GM21529 (cell line): ENCODE measurements around the gene EIF2B2.

Experiments used
- ATAC-seq: cut with Tn5 transposase; IDR thresholded peaks from one replicate; pipeline ENCODE4 v1.9.1; 2021; ENCODE audit not compliant: unreplicated experiment

Gene EIF2B2

GRCh38 chr14:74973905-74974363, 28.8 kb upstream of the EIF2B2 start:
- ATAC-seq, result no peak

GRCh38 chr14:74974364-74975058, 28.2 kb upstream of the EIF2B2 start:
- ATAC-seq, result no peak

GRCh38 chr14:74975059-74975810, 27.5 kb upstream of the EIF2B2 start:
- ATAC-seq, result no peak

- no peak for ATAC-seq
Observed at GRCh38 chr14:74976264-74977113, 26.2 kb upstream of the EIF2B2 start.

GRCh38 chr14:74977164-74977900, 25.4 kb upstream of the EIF2B2 start:
- no peak for ATAC-seq

- ATAC-seq, result no peak
Observed at GRCh38 chr14:74977901-74978385, 24.8 kb upstream of the EIF2B2 start.

- no peak for ATAC-seq
Observed at GRCh38 chr14:74978416-74978947, 24.2 kb upstream of the EIF2B2 start.

GRCh38 chr14:74979029-74979428, 23.7 kb upstream of the EIF2B2 start:
- no peak for ATAC-seq

- no peak for ATAC-seq
Observed at GRCh38 chr14:74979442-74980397, 23.0 kb upstream of the EIF2B2 start.

- no peak for ATAC-seq
Observed at GRCh38 chr14:74980398-74980730, 22.4 kb upstream of the EIF2B2 start.

- ATAC-seq, result no peak
Observed at GRCh38 chr14:74980731-74981461, 21.8 kb upstream of the EIF2B2 start.

- ATAC-seq, result no peak
Observed at GRCh38 chr14:74981462-74981782, 21.3 kb upstream of the EIF2B2 start.

GRCh38 chr14:74981833-74982232, 20.9 kb upstream of the EIF2B2 start:
- no peak for ATAC-seq

GRCh38 chr14:74982661-74983060, 20.1 kb upstream of the EIF2B2 start:
- ATAC-seq, result no peak

- no peak for ATAC-seq
Observed at GRCh38 chr14:74983343-74983742, 19.4 kb upstream of the EIF2B2 start.

- ATAC-seq, result no peak
Observed at GRCh38 chr14:74984236-74985027, 18.3 kb upstream of the EIF2B2 start.

GRCh38 chr14:74985028-74985310, 17.8 kb upstream of the EIF2B2 start:
- ATAC-seq, result no peak

- no peak for ATAC-seq
Observed at GRCh38 chr14:74985806-74986205, 16.9 kb upstream of the EIF2B2 start.
